ENCODE results near the gene ATP8B1. TPM values are rescaled to one million over a fixed set of nuclear protein-coding genes. Genes with fewer than 3 reads are reported as not detected.

ATP8B1 gene
- total and polyA plus RNA-seq, 2 donors (not counting 3 experiments of a cell fraction or from before 2014, with no cell fraction given), result 49.3 to 100 TPM

- Histone ChIP-seq H3K9me1 (replicated peaks; ENCODE audit: control insufficient read depth, extremely low read depth, insufficient read depth, low read length) (no peaks in the 10 kb centered on the region), H2AFZ (ENCODE audit: low read depth, low read length) (no peak overlapping the region), H3K9me3 (replicated peaks; ENCODE audit: control insufficient read depth, insufficient read depth, low read length) (no peaks in the 10 kb centered on the region), H3K4me2 (ENCODE audit: insufficient read depth, low read length) (no peak overlapping the region), H3K27ac (ENCODE audit: insufficient read depth, low read depth, low read length) (no peak overlapping the region), H3K79me2 (ENCODE audit: control insufficient read depth, insufficient read depth, low read length) (no peaks in the 10 kb centered on the region), H3K4me1 (ENCODE audit: control insufficient read depth, extremely low read depth, insufficient read depth, low read length) (no peaks in the 10 kb centered on the region), H4K20me1 (replicated peaks; ENCODE audit: control insufficient read depth, extremely low read depth, insufficient read depth, low read length) (no peaks in the 10 kb centered on the region), H3K9ac (replicated peaks; ENCODE audit: extremely low read depth, insufficient read depth, low read length) (no peak overlapping the region), H3K36me3 (ENCODE audit: control insufficient read depth in 2 of 2, extremely low read depth in 1 of 2, insufficient read depth in 2 of 2, low read length in 2 of 2) (peaks cover 23 to 38% of the 10 kb centered on the region in 2 experiments), H3K4me3 (replicated peaks in 1 of 3; ENCODE audit: insufficient read depth in 1 of 3, low read depth in 1 of 3, low read length in 3 of 3) (no peak overlapping the region), H3K27me3 (ENCODE audit: control insufficient read depth in 2 of 2, insufficient read depth in 2 of 2, low read length in 2 of 2) (no peaks in the 10 kb centered on the region)
- intact Hi-C loops (cut with micrococcal nuclease) (no loop called here), dilution Hi-C loops (cut with MboI; ENCODE audit: extremely low pct_ligation_motif_present, low sequenced_read_pairs) (no loop called here)
- BruUV-seq (replicated peaks), result no TSS peak
- no peak for TF ChIP-seq MAX (IDR thresholded peaks at IDR 0.05; ENCODE audit: insufficient read depth, insufficient read length)
- TF ChIP-seq POLR2A (IDR thresholded peaks at IDR 0.05; ENCODE audit: low read depth, low read length), result no peak
- TF ChIP-seq GATA2 (IDR thresholded peaks at IDR 0.05; ENCODE audit: insufficient read depth, insufficient read length, low read depth, low read length), result no peak
- no peak for TF ChIP-seq POLR2AphosphoS5 (IDR thresholded peaks at IDR 0.05; ENCODE audit: insufficient read depth, low read depth, low read length)
- TF ChIP-seq MYC (IDR thresholded peaks at IDR 0.05; ENCODE audit: low read depth, low read length), result no peak
- TF ChIP-seq FOS (IDR thresholded peaks at IDR 0.05; ENCODE audit: borderline replicate concordance, insufficient read depth, low read length), result no peak
- TF ChIP-seq CTCF (IDR thresholded peaks at IDR 0.05; ENCODE audit: extremely low read depth in 1 of 2, insufficient read depth in 1 of 2, low read depth in 1 of 2, low read length in 2 of 2), result no peak
- TF ChIP-seq JUN (IDR thresholded peaks at IDR 0.05; ENCODE audit: borderline replicate concordance, insufficient read depth, insufficient read length, low read depth), result no peak
- no peak for TF ChIP-seq EZH2 (IDR thresholded peaks at IDR 0.05; ENCODE audit: borderline replicate concordance, low read depth, low read length, severe bottlenecking)
- no peak for FAIRE-seq
- ChIA-PET POLR2A (no interaction called here), CTCF (interaction anchor here (0.8 kb wide), 1 partner anchor 84 kb away, joined by 4 read pairs; no protein-coding TSS in a partner anchor)
- no peak for DNase-seq (ENCODE audit: low read depth, low spot score)
These were observed 115.1 kb downstream of the ATP8B1 start for GRCh38 chr18:57687970-57688369.

All from endothelial cell of umbilical vein (primary cell).